ENCODE measurements around the gene LRRC49. TPM values are rescaled to one million over a fixed set of nuclear protein-coding genes. Genes with fewer than 3 reads are reported as not detected.
A peak's percentile ranks its signal among the peaks of the same experiment; 100 is the strongest.

Gene LRRC49
- total RNA-seq, 1 experiment from 2014 or later: 7.4 TPM

DNA sequence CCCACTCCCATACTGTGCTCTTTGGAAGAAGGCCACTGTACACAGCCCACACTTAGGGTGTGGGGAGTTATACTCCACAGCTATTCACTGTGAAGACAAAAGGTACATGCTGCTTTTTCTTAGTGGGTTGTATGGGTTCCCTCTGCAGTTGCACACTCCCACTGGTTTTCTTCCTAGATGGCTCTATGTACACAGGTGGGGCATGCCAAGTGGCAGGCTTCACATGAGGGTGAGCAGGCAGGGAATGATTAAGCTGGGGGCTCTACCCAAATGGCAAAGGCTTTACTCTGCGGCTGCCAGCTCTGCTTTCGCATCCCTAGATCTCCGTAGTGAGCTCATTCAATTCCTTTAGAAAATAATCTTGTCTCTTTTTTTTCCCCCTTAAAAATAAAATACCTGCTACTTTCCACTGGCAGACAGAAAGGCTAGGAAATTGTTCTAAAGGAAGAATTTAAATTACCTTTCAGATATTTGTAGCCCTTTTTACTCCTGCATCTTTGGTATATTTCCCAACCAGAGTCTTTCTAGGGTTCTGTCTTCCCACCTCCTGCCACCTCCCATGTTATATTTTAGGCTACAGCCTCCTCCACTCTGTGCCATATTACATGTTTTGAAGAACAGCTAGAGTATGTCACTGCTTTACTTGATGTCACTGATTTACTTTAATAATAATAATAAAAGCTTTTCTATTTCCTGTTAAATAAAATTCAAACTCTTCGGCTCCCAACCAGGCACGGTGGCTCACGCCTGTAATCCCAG, 46.8 kb upstream of the LRRC49 start (continued):
- TF ChIP-seq CTCF (IDR thresholded peaks at IDR 0.05 in 2 of 3, conservative IDR thresholded peaks at IDR 0.05 in 1 of 3; ENCODE audit: borderline replicate concordance in 1 of 3, insufficient read depth in 1 of 3, low read depth in 2 of 3, low read length in 2 of 3) (no peak), FOSL1 (IDR thresholded peaks at IDR 0.05; ENCODE audit: low read depth) (no peak), EZH2 (IDR thresholded peaks at IDR 0.05) (no peak), RAD21 (IDR thresholded peaks at IDR 0.05; ENCODE audit: low read depth) (no peak), POLR2A (IDR thresholded peaks at IDR 0.05; ENCODE audit: borderline replicate concordance, extremely low read depth, insufficient read depth, insufficient read length) (no peak), SIN3A (IDR thresholded peaks at IDR 0.05; ENCODE audit: low read depth) (no peak)
- TF ChIP-seq, protein P1, sequence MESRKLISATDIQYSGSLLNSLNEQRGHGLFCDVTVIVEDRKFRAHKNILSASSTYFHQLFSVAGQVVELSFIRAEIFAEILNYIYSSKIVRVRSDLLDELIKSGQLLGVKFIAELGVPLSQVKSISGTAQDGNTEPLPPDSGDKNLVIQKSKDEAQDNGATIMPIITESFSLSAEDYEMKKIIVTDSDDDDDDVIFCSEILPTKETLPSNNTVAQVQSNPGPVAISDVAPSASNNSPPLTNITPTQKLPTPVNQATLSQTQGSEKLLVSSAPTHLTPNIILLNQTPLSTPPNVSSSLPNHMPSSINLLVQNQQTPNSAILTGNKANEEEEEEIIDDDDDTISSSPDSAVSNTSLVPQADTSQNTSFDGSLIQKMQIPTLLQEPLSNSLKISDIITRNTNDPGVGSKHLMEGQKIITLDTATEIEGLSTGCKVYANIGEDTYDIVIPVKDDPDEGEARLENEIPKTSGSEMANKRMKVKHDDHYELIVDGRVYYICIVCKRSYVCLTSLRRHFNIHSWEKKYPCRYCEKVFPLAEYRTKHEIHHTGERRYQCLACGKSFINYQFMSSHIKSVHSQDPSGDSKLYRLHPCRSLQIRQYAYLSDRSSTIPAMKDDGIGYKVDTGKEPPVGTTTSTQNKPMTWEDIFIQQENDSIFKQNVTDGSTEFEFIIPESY (IDR thresholded peaks at IDR 0.05; ENCODE audit: extremely low read depth, insufficient replicate concordance, low read length): no peak

DNA sequence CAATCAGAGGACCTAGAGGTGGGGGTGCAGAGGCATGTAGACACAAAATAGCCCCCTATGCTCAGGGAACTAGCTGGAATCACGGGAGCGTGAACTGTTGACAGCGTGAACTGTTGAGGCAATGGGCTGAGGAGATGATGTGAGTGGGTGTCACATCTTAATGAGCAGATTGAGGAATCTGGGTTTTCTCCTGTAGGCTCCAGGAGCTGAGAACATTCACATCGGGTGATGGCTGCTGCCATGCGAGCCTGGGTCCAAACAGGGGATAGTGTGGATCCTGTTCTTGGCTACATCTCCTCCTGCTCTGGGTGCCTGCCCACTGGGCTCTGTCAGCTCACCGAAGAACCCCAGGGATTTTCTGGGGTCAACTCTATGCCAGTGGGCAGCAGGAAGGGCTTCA, 40.7 kb upstream of the LRRC49 start:
- no peaks in the 10 kb centered on the region for H3K9me3 ChIP-seq (ENCODE audit: control insufficient read depth in 1 of 2, insufficient read depth in 1 of 2, low read depth in 1 of 2, low read length in 2 of 2)
- peaks cover 4 to 22% of the 10 kb centered on the region in 2 experiments; a peak in 2 of 4 replicates for H3K4me1 ChIP-seq (ENCODE audit: control insufficient read depth in 1 of 2, insufficient read depth in 2 of 2, low read length in 2 of 2)
- H4K20me1 ChIP-seq (ENCODE audit: insufficient read depth): no peaks in the 10 kb centered on the region
- ChIA-PET CTCF (interaction anchor here (1.4 to 2.1 kb wide), 2 partner anchors 27 to 40 kb away, joined by 4 to 5 read pairs; no protein-coding TSS in a partner anchor), POLR2A (interaction anchor here (1.5 kb wide), 1 partner anchor 18 kb away, joined by 4 read pairs; no protein-coding TSS in a partner anchor), RAD21 (ENCODE audit: low non-redundant PET in 1 of 2, low total read pairs in 2 of 2, uncharacterized antibody in 2 of 2, unreplicated experiment in 2 of 2) (no interaction called here)
- no peak overlapping the region for H2AFZ ChIP-seq (ENCODE audit: low read depth, low read length, poor library complexity, severe bottlenecking)
- 0 out of 4 replicates have a peak, but pooled peaks cover 0 to 2% of the 10 kb centered on the region in 2 experiments for H3K36me3 ChIP-seq (ENCODE audit: control insufficient read depth in 1 of 2, insufficient read depth in 2 of 2, low read length in 2 of 2)
- no peak for ATAC-seq
- intact Hi-C loops (cut with micrococcal nuclease): no loop called here
- no peak overlapping the region for H3K9ac ChIP-seq (ENCODE audit: low read length)
- peak overlapping the region; percentile 95; the same call in 1 of the 2 replicates for H3K4me2 ChIP-seq (ENCODE audit: low read length)
- H3K4me3 ChIP-seq (replicated peaks in 1 of 2; ENCODE audit: low read depth in 1 of 2, low read length in 2 of 2): no peak overlapping the region
- DNase-seq (ENCODE audit: low read depth, low spot score): no peak
- H3K79me2 ChIP-seq (ENCODE audit: insufficient read depth, low read length): no peaks in the 10 kb centered on the region
- H3K27me3 ChIP-seq (ENCODE audit: insufficient read depth, low read length): no peaks in the 10 kb centered on the region
- H3K27ac ChIP-seq (ENCODE audit: low read depth, low read length): no peak overlapping the region
- no TSS peak for BruUV-seq (replicated peaks)
- no peaks in the 10 kb centered on the region for H3K9me2 ChIP-seq (ENCODE audit: insufficient read depth)
- TF ChIP-seq CEBPB (IDR thresholded peaks at IDR 0.05; ENCODE audit: low read depth) (no peak), MAX (IDR thresholded peaks at IDR 0.05) (no peak), EZH2phosphoT487 (IDR thresholded peaks at IDR 0.05; ENCODE audit: borderline replicate concordance) (no peak), ZNF274 (IDR thresholded peaks at IDR 0.05; ENCODE audit: low read depth, low read length) (no peak), EZH2 (IDR thresholded peaks at IDR 0.05) (no peak), YY1 (IDR thresholded peaks at IDR 0.05; ENCODE audit: extremely low read depth, insufficient replicate concordance, low read depth, low read length) (no peak), EGR1 (IDR thresholded peaks at IDR 0.05; ENCODE audit: low read depth) (no peak), TCF7L2 (IDR thresholded peaks at IDR 0.05; ENCODE audit: borderline replicate concordance, extremely low read depth, insufficient read depth, insufficient read length) (no peak), FOSL1 (IDR thresholded peaks at IDR 0.05; ENCODE audit: low read depth) (no peak)
- TF ChIP-seq, protein P2, sequence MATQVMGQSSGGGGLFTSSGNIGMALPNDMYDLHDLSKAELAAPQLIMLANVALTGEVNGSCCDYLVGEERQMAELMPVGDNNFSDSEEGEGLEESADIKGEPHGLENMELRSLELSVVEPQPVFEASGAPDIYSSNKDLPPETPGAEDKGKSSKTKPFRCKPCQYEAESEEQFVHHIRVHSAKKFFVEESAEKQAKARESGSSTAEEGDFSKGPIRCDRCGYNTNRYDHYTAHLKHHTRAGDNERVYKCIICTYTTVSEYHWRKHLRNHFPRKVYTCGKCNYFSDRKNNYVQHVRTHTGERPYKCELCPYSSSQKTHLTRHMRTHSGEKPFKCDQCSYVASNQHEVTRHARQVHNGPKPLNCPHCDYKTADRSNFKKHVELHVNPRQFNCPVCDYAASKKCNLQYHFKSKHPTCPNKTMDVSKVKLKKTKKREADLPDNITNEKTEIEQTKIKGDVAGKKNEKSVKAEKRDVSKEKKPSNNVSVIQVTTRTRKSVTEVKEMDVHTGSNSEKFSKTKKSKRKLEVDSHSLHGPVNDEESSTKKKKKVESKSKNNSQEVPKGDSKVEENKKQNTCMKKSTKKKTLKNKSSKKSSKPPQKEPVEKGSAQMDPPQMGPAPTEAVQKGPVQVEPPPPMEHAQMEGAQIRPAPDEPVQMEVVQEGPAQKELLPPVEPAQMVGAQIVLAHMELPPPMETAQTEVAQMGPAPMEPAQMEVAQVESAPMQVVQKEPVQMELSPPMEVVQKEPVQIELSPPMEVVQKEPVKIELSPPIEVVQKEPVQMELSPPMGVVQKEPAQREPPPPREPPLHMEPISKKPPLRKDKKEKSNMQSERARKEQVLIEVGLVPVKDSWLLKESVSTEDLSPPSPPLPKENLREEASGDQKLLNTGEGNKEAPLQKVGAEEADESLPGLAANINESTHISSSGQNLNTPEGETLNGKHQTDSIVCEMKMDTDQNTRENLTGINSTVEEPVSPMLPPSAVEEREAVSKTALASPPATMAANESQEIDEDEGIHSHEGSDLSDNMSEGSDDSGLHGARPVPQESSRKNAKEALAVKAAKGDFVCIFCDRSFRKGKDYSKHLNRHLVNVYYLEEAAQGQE (IDR thresholded peaks at IDR 0.05; ENCODE audit: low read depth): no peak
